ENCODE results near the gene CREM. TPM values are rescaled to one million over a fixed set of nuclear protein-coding genes. Genes with fewer than 3 reads are reported as not detected.

CREM gene
- total and polyA plus RNA-seq, 2 of the 4 experiments (the other 2 are of a cell fraction) = 33.2 to 40.5 TPM

DNA sequence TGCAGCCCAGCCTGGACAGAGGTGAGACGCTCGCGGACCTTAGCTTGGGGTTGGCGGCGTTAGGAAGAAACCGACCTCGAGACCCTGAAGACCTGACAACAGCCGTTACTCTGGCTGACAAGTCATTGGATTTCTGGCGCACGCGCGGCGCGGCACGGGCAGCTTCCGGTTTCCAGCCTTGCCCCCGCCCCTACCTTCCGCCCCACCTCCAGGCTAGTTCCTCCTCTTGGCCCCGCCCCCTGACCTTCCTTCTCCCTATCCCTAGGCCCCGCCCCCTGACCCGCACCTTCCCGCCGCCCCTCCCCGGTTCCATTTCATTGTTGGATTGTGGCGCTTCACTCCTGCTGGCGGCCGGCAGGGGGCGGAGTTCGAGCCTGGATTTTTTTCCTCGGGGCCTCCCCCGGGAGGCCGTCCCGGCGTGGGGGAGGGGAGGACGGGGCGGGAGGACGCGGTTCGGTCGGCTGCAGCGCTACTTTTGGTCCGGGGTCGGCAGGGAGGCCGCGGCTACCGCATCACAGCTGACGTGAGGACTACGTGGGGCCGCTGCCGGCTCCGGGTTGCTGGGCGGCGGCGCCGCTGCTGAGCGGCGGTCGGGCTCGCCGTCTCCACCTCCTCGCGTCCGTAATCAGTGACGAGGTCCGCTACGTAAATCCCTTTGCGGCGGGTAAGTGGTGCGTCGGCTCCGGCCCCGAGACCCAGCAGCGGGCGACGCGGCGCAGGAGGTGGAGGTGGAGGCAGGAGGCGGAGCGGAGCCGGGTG, at the start of gene CREM (continued):
- TF ChIP-seq RAD21 (IDR thresholded peaks at IDR 0.05; ENCODE audit: low read length) = peak; percentile 49
- TF ChIP-seq MXI1 (IDR thresholded peaks at IDR 0.05; ENCODE audit: borderline replicate concordance, low read depth, low read length) = no peak
- TF ChIP-seq MAFK (IDR thresholded peaks at IDR 0.05; ENCODE audit: low read depth, low read length) = no peak
- peak; percentile 97 for TF ChIP-seq POLR2A (IDR thresholded peaks at IDR 0.05; ENCODE audit: low read depth, low read length)

DNA sequence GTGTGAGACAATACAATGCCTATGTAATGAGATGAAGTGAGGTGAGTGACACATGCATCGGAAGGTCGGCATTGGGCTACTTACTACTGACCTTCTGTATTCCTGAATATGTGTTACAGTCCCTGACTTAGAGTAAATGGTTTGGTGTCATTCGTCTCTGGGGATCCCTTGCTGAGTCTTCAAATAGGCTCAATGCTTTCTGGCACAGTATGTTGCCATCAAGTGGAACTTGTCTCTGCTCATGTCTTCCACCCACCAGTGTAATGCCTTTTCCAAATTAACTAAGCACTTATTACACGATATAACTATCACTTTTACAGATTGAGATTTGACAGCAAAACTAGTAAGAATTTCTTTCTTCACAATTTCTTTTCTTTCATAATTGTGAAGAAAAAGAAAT, 47.4 kb upstream of the CREM start:
- intact Hi-C loops (cut with micrococcal nuclease) = no loop called here
- Histone ChIP-seq H3K18ac (ENCODE audit: low read depth, low read length) (no peak overlapping the region), H3K9me1 (ENCODE audit: insufficient read depth, low read length) (peaks cover 6% of the 10 kb centered on the region), H4K5ac (ENCODE audit: low read depth, low read length) (no peak overlapping the region), H3K4me2 (ENCODE audit: low read depth, low read length) (no peak overlapping the region), H3K36me3 (ENCODE audit: control insufficient read depth, insufficient read depth, low read length) (no peaks in the 10 kb centered on the region), H3K27me3 (ENCODE audit: control insufficient read depth, insufficient read depth, low read length) (no peaks in the 10 kb centered on the region), H2AK5ac (ENCODE audit: low read depth, low read length) (no peak overlapping the region), H2BK5ac (ENCODE audit: low read depth, low read length, poor library complexity, severe bottlenecking) (peak overlapping the region; percentile 35), H2AFZ (replicated peaks; ENCODE audit: low read length, poor library complexity) (no peak overlapping the region), H2BK120ac (ENCODE audit: low read depth, low read length) (no peak overlapping the region), H3K23ac (ENCODE audit: low read depth, low read length) (peak overlapping the region; percentile 4; the same call in 1 of the 2 replicates), H3K4me3 (ENCODE audit: insufficient read depth, low read depth, low read length) (no peak overlapping the region), H4K20me1 (ENCODE audit: insufficient read depth, low read length) (peaks cover 43% of the 10 kb centered on the region; the same call in 1 of the 2 replicates), H3K9me3 (ENCODE audit: control insufficient read depth, insufficient read depth, low read length) (no peaks in the 10 kb centered on the region), H3K4me1 (ENCODE audit: control insufficient read depth, insufficient read depth, low read length) (peaks cover 7% of the 10 kb centered on the region), H2AK9ac (replicated peaks; ENCODE audit: low read depth, low read length, poor library complexity) (no peak overlapping the region), H3K9ac (ENCODE audit: low read depth, low read length) (no peak overlapping the region), H3K27ac (ENCODE audit: insufficient read depth, low read length) (no peak overlapping the region), H3K56ac (ENCODE audit: extremely low read depth, insufficient read depth, low read length) (no peak overlapping the region), H2BK15ac (ENCODE audit: low read depth, low read length) (no peak overlapping the region), H2BK20ac (ENCODE audit: low read depth, low read length) (peak overlapping the region; percentile 2; the same call in 1 of the 2 replicates), H3K14ac (replicated peaks; ENCODE audit: low read depth, low read length) (no peak overlapping the region), H3K4ac (ENCODE audit: low read depth, low read length) (peak overlapping the region; percentile 9), H4K8ac (ENCODE audit: low read depth in 2 of 2, low read length in 2 of 2) (no peak overlapping the region), H4K91ac (ENCODE audit: insufficient read depth, low read depth, low read length) (no peak overlapping the region), H3K79me1 (ENCODE audit: low read depth in 1 of 2, low read length in 2 of 2) (peaks cover 24 to 70% of the 10 kb centered on the region in 2 experiments)
- DNase-seq (no peak), ATAC-seq (ENCODE audit: low read depth) (no peak)
- TF ChIP-seq FOS (IDR thresholded peaks at IDR 0.05; ENCODE audit: low read depth, low read length) (no peak), NFE2L2 (IDR thresholded peaks at IDR 0.05; ENCODE audit: low read depth, low read length) (no peak), MAFK (IDR thresholded peaks at IDR 0.05; ENCODE audit: low read depth, low read length) (no peak), MAZ (IDR thresholded peaks at IDR 0.05; ENCODE audit: borderline replicate concordance, low read depth, low read length) (no peak)
- TF ChIP-seq, protein P1, sequence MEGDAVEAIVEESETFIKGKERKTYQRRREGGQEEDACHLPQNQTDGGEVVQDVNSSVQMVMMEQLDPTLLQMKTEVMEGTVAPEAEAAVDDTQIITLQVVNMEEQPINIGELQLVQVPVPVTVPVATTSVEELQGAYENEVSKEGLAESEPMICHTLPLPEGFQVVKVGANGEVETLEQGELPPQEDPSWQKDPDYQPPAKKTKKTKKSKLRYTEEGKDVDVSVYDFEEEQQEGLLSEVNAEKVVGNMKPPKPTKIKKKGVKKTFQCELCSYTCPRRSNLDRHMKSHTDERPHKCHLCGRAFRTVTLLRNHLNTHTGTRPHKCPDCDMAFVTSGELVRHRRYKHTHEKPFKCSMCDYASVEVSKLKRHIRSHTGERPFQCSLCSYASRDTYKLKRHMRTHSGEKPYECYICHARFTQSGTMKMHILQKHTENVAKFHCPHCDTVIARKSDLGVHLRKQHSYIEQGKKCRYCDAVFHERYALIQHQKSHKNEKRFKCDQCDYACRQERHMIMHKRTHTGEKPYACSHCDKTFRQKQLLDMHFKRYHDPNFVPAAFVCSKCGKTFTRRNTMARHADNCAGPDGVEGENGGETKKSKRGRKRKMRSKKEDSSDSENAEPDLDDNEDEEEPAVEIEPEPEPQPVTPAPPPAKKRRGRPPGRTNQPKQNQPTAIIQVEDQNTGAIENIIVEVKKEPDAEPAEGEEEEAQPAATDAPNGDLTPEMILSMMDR (conservative IDR thresholded peaks at IDR 0.05; ENCODE audit: low read depth, low read length) = no peak
- TF ChIP-seq, protein P2, sequence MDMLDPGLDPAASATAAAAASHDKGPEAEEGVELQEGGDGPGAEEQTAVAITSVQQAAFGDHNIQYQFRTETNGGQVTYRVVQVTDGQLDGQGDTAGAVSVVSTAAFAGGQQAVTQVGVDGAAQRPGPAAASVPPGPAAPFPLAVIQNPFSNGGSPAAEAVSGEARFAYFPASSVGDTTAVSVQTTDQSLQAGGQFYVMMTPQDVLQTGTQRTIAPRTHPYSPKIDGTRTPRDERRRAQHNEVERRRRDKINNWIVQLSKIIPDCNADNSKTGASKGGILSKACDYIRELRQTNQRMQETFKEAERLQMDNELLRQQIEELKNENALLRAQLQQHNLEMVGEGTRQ (IDR thresholded peaks at IDR 0.05; ENCODE audit: low read depth, low read length) = no peak
- WGBS, 2 experiments (ENCODE audit: extremely low coverage in 2 of 2, insufficient read length in 1 of 2) = 100% methylated on average over 1 of the region's 4 CpGs; no CpG with 5 or more reads in 1 of the 2 experiments
- CTCF ChIA-PET = no interaction called here
- in situ Hi-C loops (cut with MboI; ENCODE audit: low sequenced_read_pairs) = no loop called here
- dilution Hi-C loops (cut with HindIII; ENCODE audit: low sequenced_read_pairs, unreplicated experiment) = no loop called here
- POLR2A ChIA-PET (ENCODE audit: unreplicated experiment) = no interaction called here
- BruUV-seq (replicated peaks) = no TSS peak

Measured in IMR-90 (cell line).